Posterior cingulate gyrus (tissue), 11 donors: Measurements from ENCODE around the gene KPRP.

ENCODE experiments used
- DNase-seq, 10 donors: peaks; one replicate each; pipeline versions ENCODE4 v3.0.0 to v3.0.0-alpha.2; 2020 to 2021; ENCODE audit warnings: mixed read lengths in 3 of 10
- intact Hi-C: fragments of 100-400 bp; cut with DNase I; formaldehyde crosslinking; loops from one replicate; pipeline ENCODE4 v1.15.1; 2023

KPRP gene

GRCh38 chr1:152768847-152769533 is 11.2 kb downstream of the KPRP start:
- no peak for DNase-seq
- intact Hi-C loops: no loop called here

GRCh38 chr1:152770411-152770810 is 12.6 kb downstream of the KPRP start:
- intact Hi-C loops: no loop called here
- DNase-seq: no peak

- intact Hi-C loops: loop anchor here (5.0 kb wide), 1 partner anchor 48 kb away; no protein-coding TSS in a partner anchor
Measured at GRCh38 chr1:152774875-152775274, 17.1 kb downstream of the KPRP start, which contains the start of gene LCE1F. Gene LCE1F, plus strand, starts transcription at chr1:152775140. Its CDS starts 1,232 bp downstream, at chr1:152776372.

GRCh38 chr1:152776361-152776760 is 18.5 kb downstream of the KPRP start:
- intact Hi-C loops: loop anchor here (5.0 kb wide), 1 partner anchor 49 kb away; no protein-coding TSS in a partner anchor
- DNase-seq: peak in 1 of 10 donors; percentile 76

More at GRCh38 chr1:152774875-152775274, 17.1 kb downstream of the KPRP start, which contains the start of gene LCE1F:
- peak in 1 of 10 donors; percentile 41 for DNase-seq

GRCh38 chr1:152777510-152778137 is 19.8 kb downstream of the KPRP start:
- intact Hi-C loops: loop anchor here (5.0 kb wide), 1 partner anchor 50 kb away; no protein-coding TSS in a partner anchor
- DNase-seq: no peak

- intact Hi-C loops: no loop called here
- DNase-seq: no peak
Measured at GRCh38 chr1:152783095-152783494, 25.3 kb downstream of the KPRP start.

GRCh38 chr1:152786077-152786476 is 28.3 kb downstream of the KPRP start, which contains the start of gene LCE1E:
Gene LCE1E, plus strand, starts transcription at chr1:152786257. Its CDS starts 1,043 bp downstream, at chr1:152787300.
- intact Hi-C loops: no loop called here
- DNase-seq: no peak

- DNase-seq: no peak
- intact Hi-C loops: no loop called here
Measured at GRCh38 chr1:152795686-152796085, 37.9 kb downstream of the KPRP start.

- DNase-seq: no peak
- intact Hi-C loops: no loop called here
Measured at GRCh38 chr1:152796421-152796820, 38.6 kb downstream of the KPRP start, which contains the start of gene LCE1D. Gene LCE1D, plus strand, starts transcription at chr1:152796721. Its CDS starts 1,074 bp downstream, at chr1:152797795.

GRCh38 chr1:152801333-152801732 is 43.5 kb downstream of the KPRP start:
- no peak for DNase-seq
- intact Hi-C loops: no loop called here

- no peak for DNase-seq
- intact Hi-C loops: no loop called here
Measured at GRCh38 chr1:152806576-152806975, 48.8 kb downstream of the KPRP start, which contains the start of gene LCE1C. Gene LCE1C, minus strand, starts transcription at chr1:152806651. Its CDS starts 1,173 bp downstream, at chr1:152805478.

- DNase-seq: no peak
- intact Hi-C loops: no loop called here
Measured at GRCh38 chr1:152811050-152811449, 53.2 kb downstream of the KPRP start.
